Epithelial cell of prostate (primary cell): ENCODE data around the gene SLC29A4.
"Not testable (repeated sequence)": the region's sequence is repeated elsewhere in the genome, so short reads cannot be mapped to it uniquely, and the experiment has no call there.

Experiments used
- DNase-seq: peaks from one replicate; pipeline ENCODE4 v3.0.0-alpha.2; 2011; ENCODE audit warnings: low read depth, low spot score
- H3K27ac ChIP-seq: fragments of 450-650 bp; 2 replicates; pipeline ENCODE4 v1.5.1; 2017; ENCODE audit warnings: mild to moderate bottlenecking

The SLC29A4 gene

DNA sequence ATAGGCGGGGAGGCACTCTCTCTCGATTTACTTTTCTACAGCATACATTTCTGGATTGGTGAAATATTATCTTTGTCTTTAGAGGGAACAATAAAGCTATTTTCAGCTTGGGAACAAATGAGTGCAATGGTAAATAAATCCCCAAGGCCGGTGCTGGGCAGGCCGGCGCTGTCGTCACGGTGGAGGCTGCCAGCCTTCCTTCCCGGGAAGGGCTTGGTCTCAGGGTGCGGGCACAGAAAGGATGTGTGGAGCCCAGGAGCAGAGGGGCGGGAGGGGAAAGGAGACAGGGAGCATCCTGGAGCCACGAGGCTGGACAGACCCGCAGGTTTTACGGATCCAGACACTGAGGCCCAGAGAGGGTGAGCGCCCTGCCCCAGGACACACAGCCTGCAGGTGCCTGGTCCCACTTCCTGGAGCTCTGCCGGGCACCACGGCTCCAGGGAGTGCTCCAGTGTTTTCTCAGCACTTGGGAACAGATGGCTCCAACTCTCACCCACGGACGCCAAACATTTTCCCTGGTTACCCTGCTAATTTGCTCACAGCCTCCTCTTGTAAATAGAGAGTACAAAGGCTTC lies 8.8 kb upstream of the SLC29A4 start:
- H3K27ac ChIP-seq, DNase-seq: not testable (repeated sequence)

DNA sequence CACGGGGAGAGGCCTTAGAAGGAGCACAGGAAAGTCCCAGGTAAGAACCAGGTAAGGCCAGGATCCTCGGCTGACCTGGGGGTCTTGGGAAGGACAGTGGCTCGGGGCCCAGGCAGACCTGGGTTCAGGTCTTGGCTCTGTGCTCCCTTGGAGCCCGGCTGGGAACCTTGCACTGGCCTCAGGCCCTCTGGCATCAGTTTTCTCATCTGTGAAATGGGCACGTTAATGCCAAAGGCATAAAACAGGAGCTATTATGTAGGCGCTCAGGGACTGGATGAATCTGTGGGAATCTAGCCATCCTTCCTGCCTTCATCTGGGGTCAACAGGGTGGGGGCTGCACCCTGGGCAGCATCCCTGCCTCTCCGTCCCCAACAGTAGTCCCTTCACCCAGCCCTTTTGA lies 8.3 kb upstream of the SLC29A4 start:
- no peak for DNase-seq
- H3K27ac ChIP-seq = no peak overlapping the region

DNA sequence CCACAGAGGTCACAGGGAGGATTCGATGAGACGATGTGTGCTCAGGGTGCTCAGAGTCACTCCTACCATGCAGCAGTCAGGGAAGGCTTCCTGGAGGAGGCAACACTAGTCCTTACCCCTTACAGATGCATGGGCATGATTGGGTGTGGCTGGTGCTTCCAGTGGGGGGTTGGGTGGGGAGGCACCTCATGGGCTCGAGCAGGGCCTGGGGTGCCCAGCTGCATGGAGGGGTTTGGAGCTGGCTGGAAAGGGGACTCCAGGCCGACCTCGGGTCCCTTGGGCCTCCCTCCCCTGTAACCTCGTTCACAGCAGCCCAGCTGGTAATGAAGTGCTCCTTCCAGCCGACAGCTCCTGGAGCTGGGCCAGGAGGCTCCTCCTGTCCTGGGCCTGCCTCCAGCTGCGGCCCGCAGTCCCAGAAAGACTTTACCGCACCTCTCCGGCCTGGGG lies 7.7 kb upstream of the SLC29A4 start:
- not testable (repeated sequence) for DNase-seq

DNA sequence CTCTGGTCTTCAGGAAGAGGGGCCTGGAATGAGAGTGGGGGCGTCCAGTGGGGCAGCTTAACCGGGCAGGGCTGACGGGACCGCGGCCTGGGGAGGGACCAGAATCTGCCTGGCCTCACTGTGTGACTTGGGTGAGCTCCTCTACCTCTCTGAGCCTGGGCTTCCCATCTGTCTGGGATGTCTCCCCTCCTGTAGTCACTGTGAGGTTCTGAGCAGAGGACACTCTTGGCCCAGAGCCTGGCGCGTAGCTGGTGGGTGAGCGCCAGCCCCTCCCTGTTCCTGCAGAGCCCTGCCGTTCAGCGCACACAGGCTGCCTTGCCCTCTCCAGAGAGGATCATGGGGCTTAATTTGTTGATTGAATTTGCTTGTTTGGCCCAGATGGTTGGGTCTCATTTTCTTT lies 7.2 kb upstream of the SLC29A4 start:
- H3K27ac ChIP-seq, DNase-seq: not testable (repeated sequence)

More for the DNA sequence above, 7.7 kb upstream of the SLC29A4 start:
- H3K27ac ChIP-seq = not testable (repeated sequence)

DNA sequence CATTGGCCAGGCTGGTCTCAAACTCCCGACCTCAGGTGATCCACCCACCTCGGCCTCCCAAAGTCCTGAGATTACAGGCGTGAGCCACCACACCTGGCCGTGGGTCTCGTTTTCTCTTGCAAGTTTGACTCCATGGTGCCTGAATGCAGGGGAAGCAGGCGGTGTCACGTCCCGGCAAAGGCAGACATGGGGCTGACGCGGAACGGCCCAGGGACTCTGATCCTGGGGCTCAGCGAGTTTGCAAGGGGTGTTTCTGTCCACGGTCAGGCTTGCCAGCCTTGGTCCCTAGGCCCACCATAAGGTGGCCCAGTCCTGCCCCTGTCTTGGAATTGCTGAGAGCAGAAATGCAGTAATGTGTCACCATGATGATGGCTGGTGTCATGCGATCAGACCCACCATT lies 6.6 kb upstream of the SLC29A4 start:
- DNase-seq = not testable (repeated sequence)

DNA sequence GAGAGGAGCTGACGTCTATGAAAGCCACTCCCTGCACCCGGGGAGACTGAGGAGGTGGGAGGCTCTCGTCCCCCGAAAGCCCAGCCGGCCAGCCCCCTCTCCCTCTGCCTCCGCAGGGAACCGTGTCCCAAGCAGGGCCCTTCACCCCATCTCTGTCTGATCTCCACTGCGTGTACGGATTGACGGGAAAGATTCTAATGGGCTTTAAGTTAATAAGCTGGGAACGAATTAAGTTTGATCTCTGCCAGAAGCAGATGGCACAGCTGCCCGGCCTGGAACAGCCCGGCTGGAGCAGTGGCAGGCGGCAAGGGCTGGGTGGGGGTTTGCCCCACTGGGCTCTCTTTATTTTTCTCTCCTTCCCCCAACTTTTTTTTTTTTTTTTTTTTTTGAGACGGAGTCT lies 6.1 kb upstream of the SLC29A4 start:
- DNase-seq = no peak
- no peak overlapping the region for H3K27ac ChIP-seq

More for the DNA sequence above, 6.6 kb upstream of the SLC29A4 start:
- H3K27ac ChIP-seq = not testable (repeated sequence)

DNA sequence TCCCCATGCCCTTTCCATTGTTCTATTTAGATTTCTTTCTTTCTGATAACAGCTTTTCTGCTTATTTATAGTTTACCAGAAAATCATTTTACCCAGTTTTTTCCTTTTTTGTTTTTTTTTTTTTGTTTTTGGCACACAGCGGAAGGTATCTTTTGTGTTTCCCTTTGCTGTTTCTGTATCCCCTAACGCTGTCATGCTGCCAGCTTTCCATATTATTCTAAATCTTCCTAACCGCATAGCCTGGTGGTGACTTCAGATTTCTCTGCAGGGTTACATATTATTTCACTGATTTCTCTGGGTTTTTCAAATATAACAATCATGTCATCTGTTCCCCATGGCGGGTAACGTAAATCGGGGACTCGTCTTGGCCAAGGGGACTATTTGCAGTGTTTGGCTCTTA lies 4.0 kb upstream of the SLC29A4 start:
- H3K27ac ChIP-seq = no peak overlapping the region
- no peak for DNase-seq

DNA sequence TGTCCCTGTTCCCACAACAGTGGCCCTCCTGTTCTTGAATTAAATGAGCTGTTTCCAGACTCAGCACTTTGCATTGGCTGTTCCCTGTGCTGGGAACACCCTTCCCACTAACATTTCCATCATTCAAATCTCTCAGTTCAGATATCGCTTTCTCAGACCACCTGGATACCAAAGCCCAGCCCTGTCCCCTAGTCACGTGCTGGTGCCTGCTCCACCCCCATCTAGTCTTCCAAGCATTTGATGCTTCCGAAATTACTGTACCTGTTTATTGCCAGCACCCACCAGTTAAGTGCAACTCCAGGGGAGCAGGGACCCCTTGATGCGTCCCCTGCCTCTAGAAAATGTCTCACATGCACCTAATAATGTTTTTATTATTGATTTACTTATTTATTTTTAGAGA lies 3.0 kb upstream of the SLC29A4 start:
- H3K27ac ChIP-seq = no peak overlapping the region
- no peak for DNase-seq

DNA sequence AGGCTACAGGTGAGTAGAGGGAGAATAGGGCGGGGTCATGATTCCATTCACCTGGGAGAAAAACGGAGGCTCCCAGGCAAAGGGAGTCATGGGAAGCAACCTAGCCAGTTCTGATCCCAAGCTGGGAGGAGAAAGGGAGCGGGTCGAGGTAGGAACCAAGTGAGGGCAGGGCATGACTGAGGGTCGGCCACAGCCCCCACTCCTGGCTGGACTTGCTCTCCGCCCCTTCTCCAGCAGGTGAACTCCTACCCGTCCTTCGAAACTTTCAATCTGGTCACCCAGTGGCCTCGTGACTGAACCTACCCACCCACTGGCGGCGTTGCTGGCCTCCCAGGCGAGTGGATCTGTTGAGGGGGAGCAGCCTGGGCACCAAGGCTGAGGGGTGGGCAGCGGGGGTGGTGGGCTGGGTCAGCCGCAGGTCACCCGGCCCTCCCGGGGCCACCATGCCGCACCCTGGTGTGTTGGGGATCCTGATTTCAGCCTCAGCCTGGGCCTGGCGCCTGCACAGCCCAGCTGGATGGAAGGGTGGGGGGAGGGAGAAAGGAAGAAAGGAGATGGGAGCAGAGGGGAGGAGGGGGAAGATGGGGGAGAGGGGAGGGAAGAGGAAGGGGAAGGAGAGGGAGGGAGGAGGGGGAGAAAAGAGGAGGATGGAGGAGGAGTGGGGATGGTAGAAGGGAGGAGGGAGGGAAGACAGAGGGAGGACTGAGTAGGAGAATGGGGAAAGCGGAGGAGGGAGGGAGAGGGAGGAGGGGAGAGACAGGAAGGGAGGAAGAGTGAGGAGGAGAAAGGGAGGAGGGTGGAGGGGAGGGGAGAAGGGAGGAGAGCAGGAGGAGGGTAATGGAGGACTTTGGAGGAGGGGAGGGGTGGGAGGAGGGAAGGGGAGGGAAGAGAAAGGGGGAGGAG lies 894 bp upstream of the SLC29A4 start:
- not testable (repeated sequence) for H3K27ac ChIP-seq, DNase-seq

DNA sequence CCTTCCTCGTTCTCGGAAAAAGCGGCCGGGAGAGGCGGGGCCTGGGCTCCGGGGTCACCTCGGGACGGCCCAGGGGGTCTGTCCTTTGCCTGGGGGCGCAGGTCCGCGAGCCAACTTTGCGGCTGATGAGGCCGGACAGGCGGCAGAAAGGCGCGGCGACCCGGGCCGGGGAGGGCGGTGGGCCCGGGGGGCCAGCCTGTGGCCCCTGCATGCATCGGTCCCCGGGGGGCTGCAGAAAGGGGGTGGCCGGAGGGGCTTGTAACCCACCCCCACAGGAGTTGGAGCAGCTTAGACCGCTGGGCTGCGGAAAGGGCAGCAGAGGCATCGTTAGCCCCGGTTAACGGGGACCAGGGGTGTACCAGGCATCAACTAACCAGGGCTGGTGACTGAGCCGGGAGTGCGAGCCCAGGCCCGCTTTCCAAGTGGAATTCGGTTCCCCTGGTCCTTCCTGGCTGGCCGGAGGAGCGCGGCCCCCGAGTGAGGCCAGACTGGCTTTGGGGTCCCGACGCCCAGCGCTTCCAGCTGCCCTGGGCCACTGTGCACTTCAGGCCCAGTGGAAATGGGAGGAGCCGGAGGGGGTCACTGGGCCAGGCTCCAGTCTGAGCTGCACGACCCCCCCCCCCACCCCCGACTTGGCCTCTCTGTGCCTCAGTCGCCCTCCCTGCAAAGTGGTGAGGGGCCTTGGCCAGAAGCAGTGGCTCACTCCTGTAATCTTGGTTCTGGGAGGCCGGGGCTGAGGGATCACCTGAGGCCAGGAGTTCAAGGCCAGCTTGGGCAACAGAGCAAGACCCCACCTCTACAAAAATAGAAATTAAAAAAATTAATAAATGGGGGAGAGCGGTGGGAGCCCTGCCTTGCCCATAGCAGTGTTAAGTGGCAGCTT lies 919 bp downstream of the SLC29A4 start:
- H3K27ac ChIP-seq = no peak overlapping the region
- DNase-seq = no peak

DNA sequence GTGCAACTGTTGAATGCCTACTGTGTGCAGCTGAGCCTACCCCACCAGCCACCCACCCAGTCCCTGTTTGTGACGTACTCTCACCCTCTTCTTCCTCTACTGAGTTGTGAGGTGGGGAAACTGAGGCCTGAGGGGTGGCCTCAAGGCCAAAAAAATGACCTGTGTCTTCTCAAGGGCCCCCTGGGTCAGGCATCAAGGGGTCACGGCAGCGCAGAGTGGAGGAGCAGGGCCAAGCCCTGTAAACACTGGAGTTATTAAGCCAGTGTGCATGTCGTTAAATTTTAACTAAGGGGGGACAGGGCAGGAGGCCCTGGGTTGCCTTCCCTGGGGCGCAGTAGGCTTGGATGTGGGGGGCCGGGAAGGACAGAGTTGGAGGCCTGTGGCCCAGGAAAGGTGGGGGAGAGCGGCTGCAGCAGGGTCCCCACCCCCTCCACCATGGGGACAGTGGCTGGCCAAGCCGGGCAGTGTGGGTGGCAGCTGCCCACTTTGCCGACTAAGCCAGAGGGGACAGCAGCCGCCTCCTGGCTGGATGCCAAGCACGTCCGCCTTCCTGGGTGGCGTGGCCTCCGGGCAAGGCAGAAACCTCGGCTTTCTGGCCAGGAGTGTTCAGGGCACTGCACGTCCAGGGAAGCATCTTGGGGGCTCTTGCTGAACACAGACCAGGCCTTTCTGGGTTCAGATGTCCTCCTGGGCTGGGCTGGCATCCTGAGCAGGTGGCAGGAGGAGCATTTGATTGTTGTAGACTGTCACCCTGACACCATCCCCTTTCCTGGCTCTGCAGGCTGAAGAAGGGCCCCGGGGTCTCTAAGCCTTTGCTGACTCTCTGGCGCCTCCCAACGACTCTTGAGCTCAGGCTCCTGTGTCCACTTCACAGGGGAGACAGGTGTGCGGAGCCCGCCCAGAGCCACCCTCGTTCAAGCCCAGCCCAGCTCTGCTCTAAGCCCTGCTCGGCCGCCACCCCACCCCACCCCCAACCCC lies 1.9 kb downstream of the SLC29A4 start:
- DNase-seq = no peak
- H3K27ac ChIP-seq = no peak overlapping the region

DNA sequence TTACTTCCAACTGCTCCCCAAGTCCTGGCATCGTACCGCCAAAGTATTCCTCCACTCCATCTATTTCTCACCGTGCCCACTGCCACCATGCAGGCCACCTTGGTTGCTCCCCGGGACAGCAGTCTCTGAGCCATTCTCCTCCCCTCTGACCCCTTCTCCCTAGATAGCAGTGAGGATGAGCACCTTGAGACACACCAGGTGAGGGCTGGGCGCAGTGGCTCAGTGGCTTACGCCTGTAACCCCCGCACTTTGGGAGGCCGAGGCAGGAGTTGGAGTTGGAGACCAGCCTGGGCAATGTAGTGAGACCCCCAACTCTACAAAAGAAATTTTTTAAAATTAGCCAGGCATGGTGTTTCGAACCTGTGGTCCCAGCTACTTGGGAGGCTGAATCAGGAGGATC lies 4.2 kb downstream of the SLC29A4 start:
- DNase-seq = no peak
- H3K27ac ChIP-seq = no peak overlapping the region

DNA sequence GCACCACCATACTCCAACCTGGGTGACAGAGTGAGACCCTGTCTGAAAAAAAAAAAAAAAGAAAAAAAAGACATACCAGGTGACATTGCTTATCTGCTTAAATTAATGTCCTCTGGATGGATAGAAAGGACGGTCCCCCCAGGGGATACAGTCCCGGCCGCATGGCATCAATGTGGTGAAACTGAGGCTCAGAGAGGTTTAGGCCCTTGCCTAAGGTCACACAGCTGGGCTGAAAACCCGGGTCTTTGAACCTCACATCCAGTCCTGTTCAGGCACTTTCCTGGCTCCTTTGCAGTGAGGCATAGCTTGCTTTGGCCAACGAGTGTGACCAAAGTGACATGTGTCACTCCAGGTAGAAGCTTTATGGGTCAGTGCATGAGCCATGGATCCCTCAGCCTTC lies 4.6 kb downstream of the SLC29A4 start:
- not testable (repeated sequence) for H3K27ac ChIP-seq, DNase-seq

DNA sequence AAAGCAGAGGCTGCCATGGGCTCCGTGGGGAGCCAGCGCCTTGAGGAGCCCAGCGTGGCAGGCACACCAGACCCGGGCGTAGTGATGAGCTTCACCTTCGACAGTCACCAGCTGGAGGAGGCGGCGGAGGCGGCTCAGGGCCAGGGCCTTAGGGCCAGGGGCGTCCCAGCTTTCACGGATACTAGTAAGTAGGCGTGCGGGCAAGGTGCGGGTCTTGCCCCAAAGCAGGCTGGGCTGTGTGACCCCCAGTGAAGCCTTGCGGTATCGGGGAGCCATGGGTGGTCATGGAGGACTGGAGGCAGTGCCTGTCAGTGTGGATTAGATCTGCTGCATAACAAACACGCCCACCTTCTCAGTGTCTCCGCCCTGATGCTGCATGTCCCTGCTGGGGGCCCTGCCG lies 5.1 kb downstream of the SLC29A4 start:
- DNase-seq = no peak
- no peak overlapping the region for H3K27ac ChIP-seq

DNA sequence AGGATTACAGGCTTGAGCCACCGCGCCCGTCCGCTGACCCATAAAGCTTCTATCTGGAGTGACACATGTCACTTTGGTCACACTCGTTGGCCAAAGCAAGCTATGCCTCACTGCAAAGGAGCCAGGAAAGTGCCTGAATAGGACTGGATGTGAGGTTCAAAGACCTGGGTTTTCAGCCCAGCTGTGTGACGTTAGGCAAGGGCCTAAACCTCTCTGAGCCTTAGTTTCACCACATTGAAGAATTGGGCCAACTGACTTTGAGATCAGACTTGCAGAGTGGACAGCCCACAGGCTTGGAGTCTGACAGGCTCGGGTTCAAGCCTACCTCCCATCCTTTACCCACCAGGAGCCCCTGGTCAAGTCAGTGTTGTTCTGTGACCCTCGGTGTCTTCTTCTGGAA lies 5.8 kb downstream of the SLC29A4 start:
- DNase-seq, H3K27ac ChIP-seq: not testable (repeated sequence)

DNA sequence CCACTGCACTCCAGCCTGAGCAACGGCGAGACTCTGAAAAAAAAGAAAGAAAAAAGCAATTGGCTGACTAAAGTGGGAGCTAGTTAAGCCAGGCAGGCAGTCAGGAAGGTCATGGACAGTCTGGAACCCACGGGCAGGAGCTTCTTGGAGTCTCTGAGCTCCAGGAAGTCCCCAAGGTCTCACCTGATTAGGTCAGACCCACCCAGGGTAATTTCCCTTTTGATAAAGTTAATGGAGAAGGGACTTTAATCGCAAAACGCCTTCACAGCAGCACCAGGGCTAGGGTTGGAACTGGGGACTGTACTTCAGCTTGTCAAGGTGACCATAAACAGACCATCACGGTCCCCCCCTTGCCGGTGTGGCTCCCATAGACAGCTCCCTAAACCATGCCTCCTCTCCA lies 6.6 kb downstream of the SLC29A4 start:
- no peak for DNase-seq

DNA sequence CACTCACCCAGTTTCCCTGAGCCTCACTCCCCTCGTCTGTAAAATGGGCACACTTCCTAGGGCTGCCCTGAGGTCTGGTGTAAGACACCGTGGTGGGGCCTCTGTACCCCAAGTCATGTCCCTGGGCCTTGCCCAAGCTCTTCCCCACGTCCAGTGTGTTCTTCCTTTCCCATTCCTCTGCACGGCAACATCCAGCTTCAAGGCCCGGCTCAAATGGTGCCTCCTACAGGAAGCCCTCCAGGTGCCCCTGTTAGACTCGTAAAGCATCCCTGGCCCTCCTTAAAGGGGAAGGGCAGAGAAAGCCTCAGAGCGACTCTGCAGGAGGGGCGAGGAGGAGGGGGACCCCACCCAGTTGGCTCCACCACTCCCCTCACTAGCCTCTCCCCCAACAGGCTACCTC lies 8.6 kb downstream of the SLC29A4 start:
- no peak for DNase-seq
- no peak overlapping the region for H3K27ac ChIP-seq

More for the DNA sequence above, 6.6 kb downstream of the SLC29A4 start:
- peak overlapping the region; percentile 32 for H3K27ac ChIP-seq

DNA sequence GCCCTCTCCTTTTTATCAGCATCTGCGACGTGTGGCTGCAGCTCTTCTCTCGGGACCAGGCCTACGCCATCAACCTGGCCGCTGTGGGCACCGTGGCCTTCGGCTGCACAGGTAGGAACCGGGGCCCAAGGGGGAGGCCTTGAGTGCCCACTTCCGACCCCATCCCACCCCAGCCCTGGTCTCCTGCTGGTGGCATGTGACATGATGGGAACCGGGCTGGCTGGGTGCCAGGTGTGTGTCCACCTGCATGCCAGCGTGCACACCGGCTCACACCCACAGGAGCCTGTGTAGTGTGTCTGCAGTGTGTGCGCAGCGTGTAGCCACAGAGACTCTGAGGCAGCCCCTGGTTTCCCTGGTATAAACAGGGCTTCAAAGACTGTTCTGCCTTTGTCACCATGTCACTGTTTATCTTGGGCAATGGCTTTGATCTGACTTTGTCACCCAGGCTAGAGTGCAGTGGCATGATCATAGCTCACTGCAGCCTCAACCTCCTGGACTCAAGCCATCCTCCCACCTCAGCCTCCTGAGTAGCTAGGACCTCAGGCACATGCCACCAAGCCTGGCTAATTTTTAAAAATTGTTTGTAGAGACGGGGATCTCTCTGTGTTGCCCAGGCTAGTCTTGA lies 9.1 kb downstream of the SLC29A4 start:
- DNase-seq, H3K27ac ChIP-seq: not testable (repeated sequence)
